Type B pancreatic cell (in vitro differentiated cells): ENCODE results near the gene GDF11. TPM values are rescaled to one million over a fixed set of nuclear protein-coding genes. Genes with fewer than 3 reads are reported as not detected.
A peak's percentile ranks its signal among the peaks of the same experiment; 100 is the strongest.

Experiments used
- DNase-seq: peaks from one replicate; pipeline ENCODE4 v3.0.0; 2021; ENCODE audit warnings: mixed read lengths; ENCODE audit not compliant: unreplicated experiment; ENCODE audit errors: extremely low spot score
- H3K27ac Mint-ChIP-seq: 2 replicates; pipeline ENCODE4 v1.8.0; 2021; ENCODE audit warnings: mild to moderate bottlenecking, mixed read lengths
- H3K27me3 Mint-ChIP-seq: 2 replicates; pipeline ENCODE4 v1.8.0; 2021; ENCODE audit warnings: mixed read lengths
- H3K36me3 Mint-ChIP-seq: 2 replicates; pipeline ENCODE4 v1.8.0; 2021; ENCODE audit warnings: mixed read lengths
- H3K4me1 Mint-ChIP-seq: one replicate; pipeline ENCODE4 v1.8.0; 2021; ENCODE audit warnings: mixed read lengths; ENCODE audit not compliant: unreplicated experiment
- H3K4me3 Mint-ChIP-seq: 2 replicates; pipeline ENCODE4 v1.8.0; 2021; ENCODE audit warnings: mild to moderate bottlenecking, mixed read lengths
- H3K9me3 Mint-ChIP-seq: 2 replicates; pipeline ENCODE4 v1.8.0; 2021; ENCODE audit warnings: mixed read lengths
- total RNA-seq: library from RNA; stranded (reverse); gene quantifications from 2 replicates; pipeline ENCODE4 v1.2.1, GENCODE V29; 2021; ENCODE audit warnings: low replicate concordance
- TF ChIP-seq, protein P1 (sequence below): fragments of 200-600 bp; sonication (generic); conservative IDR thresholded peaks from 2 replicates; pipeline ENCODE4 v1.5.0; 2021; ENCODE audit warnings: antibody characterized with exemption, mild to moderate bottlenecking

GDF11 gene
- total RNA-seq, 1 donor from 2014 or later: 40.1 TPM

DNA sequence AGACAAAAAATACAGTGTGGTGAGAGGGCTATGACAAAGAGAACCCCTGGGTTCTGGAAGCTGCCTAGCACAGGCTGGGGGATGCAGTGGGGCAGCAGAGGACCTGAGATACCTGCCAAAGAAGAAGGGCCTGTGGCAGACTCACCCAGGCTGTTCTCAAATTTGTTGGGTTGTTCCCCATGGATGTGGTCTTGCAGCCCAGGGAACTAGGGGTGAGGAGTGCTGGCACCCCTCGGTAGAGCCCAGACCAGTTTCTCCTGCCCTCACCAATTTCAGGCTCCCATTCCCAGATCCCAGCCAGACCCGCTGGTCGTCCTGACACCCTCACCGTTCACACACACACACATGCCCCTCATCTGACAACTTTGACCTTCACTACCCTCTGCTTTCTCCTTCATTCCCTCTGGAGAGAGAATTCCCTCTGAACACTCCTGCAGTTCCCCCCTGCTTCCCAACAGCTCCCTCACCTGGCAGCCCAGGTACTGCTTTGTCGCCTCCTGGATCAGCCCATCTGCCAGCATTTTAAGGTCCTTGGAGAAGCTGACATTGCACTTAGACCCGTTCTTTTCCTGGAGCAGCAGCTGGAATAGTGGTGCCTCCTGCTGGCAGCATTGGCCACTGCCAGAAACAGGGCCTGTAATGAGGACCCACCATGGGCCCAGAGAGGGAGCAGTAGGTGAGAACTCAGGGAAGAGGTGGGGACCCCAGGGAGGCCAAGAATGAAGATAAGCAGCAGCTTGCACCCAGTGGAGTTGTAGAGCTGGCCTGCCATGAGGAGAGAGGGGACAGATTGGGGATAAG, 5.9 kb upstream of the GDF11 start:
- TF ChIP-seq, protein P1, sequence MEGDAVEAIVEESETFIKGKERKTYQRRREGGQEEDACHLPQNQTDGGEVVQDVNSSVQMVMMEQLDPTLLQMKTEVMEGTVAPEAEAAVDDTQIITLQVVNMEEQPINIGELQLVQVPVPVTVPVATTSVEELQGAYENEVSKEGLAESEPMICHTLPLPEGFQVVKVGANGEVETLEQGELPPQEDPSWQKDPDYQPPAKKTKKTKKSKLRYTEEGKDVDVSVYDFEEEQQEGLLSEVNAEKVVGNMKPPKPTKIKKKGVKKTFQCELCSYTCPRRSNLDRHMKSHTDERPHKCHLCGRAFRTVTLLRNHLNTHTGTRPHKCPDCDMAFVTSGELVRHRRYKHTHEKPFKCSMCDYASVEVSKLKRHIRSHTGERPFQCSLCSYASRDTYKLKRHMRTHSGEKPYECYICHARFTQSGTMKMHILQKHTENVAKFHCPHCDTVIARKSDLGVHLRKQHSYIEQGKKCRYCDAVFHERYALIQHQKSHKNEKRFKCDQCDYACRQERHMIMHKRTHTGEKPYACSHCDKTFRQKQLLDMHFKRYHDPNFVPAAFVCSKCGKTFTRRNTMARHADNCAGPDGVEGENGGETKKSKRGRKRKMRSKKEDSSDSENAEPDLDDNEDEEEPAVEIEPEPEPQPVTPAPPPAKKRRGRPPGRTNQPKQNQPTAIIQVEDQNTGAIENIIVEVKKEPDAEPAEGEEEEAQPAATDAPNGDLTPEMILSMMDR: peak; percentile 79
- no peak overlapping the region for H3K27ac Mint-ChIP-seq
- peak overlapping the region; percentile 89 for H3K4me3 Mint-ChIP-seq
- DNase-seq: no peak
- H3K27me3 Mint-ChIP-seq: no peaks in the 10 kb centered on the region
- no peaks in the 10 kb centered on the region for H3K36me3 Mint-ChIP-seq
- no peaks in the 10 kb centered on the region for H3K9me3 Mint-ChIP-seq
- H3K4me1 Mint-ChIP-seq: peaks cover 30% of the 10 kb centered on the region

DNA sequence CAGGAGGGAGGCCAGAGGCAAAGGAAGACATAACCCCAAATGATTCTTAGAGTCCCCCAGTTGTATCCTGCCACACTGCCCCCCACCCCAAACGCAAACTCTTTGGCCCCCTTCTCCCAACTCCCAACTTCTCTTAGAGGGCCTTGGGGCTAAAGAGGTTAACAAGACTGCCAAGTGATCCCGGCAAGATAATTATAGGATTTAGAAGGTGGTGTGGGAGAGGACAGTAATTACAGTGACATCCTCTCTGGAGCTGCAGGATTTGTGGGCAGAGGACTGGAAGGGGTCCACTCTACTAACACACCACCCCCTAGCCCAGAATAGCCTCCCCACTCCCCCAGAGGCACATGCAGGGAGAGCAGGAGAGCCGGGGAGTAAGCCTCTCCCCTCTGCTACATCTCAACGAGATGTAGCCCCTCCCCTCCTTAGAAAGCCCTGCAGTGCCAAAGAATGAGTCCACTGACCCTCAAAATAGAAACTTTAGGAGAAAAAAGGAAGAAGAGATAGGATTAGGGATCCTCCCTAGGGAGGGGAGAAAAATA, 5.3 kb upstream of the GDF11 start:
- Mint-ChIP-seq H3K4me1 (peaks cover 32% of the 10 kb centered on the region), H3K4me3 (peak overlapping the region; percentile 89), H3K27ac (peak overlapping the region; percentile 83), H3K27me3 (no peaks in the 10 kb centered on the region), H3K36me3 (no peaks in the 10 kb centered on the region), H3K9me3 (no peaks in the 10 kb centered on the region)
- TF ChIP-seq, protein P1: no peak
- no peak for DNase-seq

DNA sequence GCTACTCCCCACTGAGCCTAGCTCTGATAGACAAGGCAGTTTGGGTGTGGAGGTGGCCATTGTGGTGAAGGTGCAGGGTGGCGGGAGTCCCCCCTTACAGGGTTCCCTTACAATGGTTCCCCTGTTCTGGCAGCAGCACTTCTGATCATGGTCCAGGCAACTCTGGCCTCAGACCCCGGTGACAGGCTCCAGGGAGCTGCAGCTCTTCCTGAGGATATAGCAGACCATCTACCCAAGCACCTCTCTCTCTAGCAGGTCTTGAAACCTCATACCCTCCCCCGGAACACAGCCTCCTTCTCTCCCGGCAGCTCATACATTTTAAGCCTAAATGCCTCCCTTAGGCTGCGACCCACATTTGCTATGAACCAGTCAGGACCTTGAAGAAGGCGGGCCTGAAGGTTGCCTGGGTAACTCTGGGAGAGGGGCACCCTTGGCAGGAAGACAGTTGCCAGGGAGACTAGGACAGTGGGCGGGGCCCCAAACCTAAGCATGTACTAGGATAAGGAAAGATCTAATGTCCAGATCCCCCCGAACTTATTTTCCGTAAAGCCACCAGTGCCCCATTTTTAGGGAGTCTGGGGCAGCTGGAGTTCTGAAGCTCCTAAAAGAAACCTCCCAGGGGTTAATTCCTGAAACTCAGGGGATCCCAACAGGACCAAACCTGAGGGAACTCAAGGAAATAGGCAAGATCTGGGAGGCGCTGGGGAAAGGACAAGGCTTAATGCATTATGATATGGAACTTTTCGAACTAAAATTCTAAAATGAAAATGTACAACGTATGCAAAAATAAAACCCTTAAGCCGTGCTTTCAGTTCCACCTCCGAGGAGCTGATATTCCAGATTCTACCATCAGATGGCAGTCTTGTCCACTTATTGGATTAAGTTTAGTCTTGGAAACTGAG, 4.5 kb upstream of the GDF11 start:
- H3K36me3 Mint-ChIP-seq: no peaks in the 10 kb centered on the region
- TF ChIP-seq, protein P1: peak; percentile 99
- H3K4me3 Mint-ChIP-seq: peak overlapping the region; percentile 89
- H3K9me3 Mint-ChIP-seq: no peaks in the 10 kb centered on the region
- no peak for DNase-seq
- peak overlapping the region; percentile 83 for H3K27ac Mint-ChIP-seq
- H3K4me1 Mint-ChIP-seq: peaks cover 32% of the 10 kb centered on the region
- H3K27me3 Mint-ChIP-seq: no peaks in the 10 kb centered on the region

DNA sequence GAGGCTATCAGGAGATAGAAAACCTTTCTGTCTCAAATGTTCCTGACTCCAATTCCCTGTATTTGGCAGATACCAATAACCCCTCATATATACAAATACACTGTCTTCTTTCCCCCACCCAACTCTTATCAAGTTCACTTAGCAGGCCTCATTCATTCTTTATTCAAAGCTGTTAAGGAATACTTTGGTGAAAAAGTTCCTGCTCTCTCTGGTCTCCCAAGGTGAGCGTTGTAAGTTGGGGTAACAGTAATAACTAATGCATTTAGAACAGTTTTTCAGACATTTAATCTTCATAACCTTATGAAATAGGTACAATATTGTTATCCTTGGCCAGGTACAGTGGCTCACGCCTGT, 3.9 kb upstream of the GDF11 start:
- peaks cover 32% of the 10 kb centered on the region for H3K4me1 Mint-ChIP-seq
- TF ChIP-seq, protein P1: no peak
- no peak for DNase-seq
- H3K36me3 Mint-ChIP-seq: no peaks in the 10 kb centered on the region
- H3K4me3 Mint-ChIP-seq: peak overlapping the region; percentile 89
- no peaks in the 10 kb centered on the region for H3K27me3 Mint-ChIP-seq
- H3K9me3 Mint-ChIP-seq: no peaks in the 10 kb centered on the region
- H3K27ac Mint-ChIP-seq: no peak overlapping the region

DNA sequence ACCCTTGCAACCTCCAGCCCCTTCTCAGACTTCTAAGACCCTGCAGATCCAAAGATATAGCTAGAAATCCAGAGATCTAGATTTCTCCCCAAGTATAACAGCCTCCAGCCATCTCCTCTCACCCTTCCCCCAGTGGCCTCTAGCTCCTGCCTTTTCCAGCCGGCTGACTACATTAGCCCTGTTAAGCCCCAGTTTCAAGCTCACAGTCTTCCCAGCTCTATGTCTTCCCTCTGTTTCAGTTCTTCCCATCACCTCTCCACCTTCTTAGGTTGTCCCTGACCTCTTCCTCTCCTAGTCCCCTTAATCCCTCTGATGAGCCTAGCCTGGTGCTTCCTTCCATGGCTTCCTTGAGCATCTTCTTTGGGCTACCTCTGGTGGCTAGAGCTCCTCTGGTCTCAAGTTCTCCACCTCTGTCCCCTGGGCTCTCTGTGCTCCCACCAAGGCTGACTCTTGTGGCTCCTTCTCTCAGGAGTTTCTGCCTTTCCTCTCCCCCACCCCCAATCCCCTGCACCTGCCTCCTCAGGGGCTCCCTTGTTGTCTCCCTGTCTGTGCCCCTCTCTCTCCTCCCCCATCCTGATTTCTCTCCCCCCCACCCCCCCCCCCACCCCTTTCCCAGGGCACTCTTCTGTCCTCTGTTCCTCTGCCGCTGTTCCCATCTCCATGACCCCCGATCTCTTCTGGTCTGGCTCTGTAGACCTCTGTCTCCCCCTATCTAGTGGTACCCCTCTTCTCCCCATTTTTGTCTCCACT, 816 bp upstream of the GDF11 start:
- no peaks in the 10 kb centered on the region for H3K9me3 Mint-ChIP-seq
- peak overlapping the region; percentile 87 for H3K4me3 Mint-ChIP-seq
- H3K27me3 Mint-ChIP-seq: no peaks in the 10 kb centered on the region

More for the DNA sequence above, 816 bp upstream of the GDF11 start:
- DNase-seq: no peak
- Mint-ChIP-seq H3K27ac (peak overlapping the region; percentile 86), H3K36me3 (no peaks in the 10 kb centered on the region), H3K4me1 (peaks cover 38% of the 10 kb centered on the region)
- TF ChIP-seq, protein P1: no peak
